Superior temporal gyrus (tissue), 1 donor: ENCODE measurements around the gene SIX2.

Experiments
- DNase-seq: peaks from one replicate; pipeline ENCODE4 v3.0.0-alpha.2; 2016; ENCODE audit errors: extremely low spot score

Gene SIX2

DNA sequence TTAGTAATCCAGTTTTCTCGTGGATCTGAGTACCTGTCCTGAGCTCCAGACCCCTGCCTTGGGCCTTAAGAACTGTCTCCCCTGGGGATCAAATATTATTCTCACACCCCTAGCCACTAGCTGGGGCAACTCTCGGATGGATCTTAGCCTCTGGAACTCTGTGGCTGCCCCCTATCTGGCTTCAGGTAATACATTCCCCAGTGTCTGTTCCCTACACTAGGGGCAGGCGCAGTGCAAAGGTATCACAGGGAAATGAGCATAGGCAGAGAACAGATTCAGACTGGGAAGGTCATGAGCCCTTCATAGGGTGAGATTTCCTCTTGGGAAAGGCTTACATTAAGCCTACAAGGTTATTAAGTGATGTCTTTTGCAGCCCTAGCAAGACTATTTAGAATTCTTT is 11.2 kb upstream of the SIX2 start:
- DNase-seq, result no peak

DNA sequence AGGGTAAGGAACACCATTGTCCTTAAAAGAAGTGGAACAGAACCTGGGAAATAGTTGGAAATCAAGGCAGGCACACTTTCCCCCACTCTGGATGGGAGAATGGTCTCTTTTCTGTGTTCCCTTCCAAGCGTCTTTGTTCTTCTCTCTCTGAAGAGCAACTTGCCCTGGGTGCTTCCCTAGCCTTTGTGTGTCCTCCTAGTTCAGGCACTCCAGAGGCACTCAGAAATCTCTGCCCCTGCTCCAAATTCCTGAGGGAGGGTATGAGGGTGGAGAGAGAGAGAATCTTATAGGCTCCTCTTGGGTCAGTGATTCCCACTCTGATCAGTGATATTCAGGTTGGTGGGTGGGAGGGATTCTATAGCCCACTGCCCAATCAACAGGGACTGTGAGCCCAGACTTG is 8.8 kb upstream of the SIX2 start:
- DNase-seq, result no peak

- DNase-seq, result no peak
Observed at GRCh38 chr2:45014831-45015230, 5.6 kb upstream of the SIX2 start.

- DNase-seq, result no peak
Observed at GRCh38 chr2:45014016-45014702, 4.9 kb upstream of the SIX2 start.

- DNase-seq, result no peak
Observed at GRCh38 chr2:45013229-45014015, 4.2 kb upstream of the SIX2 start.

DNA sequence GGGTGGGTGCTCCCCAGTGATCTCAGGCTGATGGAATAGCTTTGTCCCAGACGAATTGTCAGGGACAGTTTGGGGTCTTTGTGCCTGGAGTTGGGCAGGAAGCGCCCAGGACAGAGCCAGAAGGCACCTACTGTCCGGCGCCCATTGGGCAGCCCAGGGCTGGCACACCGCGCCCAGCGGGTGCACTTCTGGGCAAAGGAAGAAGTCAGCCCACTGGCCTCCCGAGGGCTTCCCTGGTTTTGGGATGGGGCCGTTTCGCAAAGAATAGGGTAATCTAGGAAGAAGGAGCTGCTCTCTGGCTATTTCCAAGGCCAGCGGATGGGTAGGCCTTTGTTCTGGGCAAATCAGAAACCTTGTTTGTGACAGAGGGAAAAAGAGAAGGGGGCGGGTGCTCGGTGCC is 3.5 kb upstream of the SIX2 start:
- DNase-seq, result no peak

GRCh38 chr2:45011621-45012602 is 2.7 kb upstream of the SIX2 start:
- no peak for DNase-seq

- DNase-seq, result no peak
Observed at GRCh38 chr2:45011121-45011520, 1.9 kb upstream of the SIX2 start.

DNA sequence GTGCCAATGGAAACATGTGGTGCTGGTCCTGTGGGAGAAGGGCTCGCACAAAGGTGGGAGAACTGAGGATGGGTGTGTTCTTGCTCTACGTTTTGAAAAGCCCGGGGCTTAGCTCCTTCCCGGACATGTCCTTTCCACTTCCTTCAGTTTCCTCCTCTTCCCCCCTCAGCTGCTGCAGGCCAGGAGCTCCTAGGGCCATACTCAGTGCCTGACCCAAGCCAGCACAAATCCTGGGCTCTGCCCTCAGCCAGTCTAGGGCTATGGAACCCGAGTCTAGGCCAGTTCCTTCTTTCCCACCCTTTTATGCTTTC is 1.4 kb upstream of the SIX2 start:
- no peak for DNase-seq

DNA sequence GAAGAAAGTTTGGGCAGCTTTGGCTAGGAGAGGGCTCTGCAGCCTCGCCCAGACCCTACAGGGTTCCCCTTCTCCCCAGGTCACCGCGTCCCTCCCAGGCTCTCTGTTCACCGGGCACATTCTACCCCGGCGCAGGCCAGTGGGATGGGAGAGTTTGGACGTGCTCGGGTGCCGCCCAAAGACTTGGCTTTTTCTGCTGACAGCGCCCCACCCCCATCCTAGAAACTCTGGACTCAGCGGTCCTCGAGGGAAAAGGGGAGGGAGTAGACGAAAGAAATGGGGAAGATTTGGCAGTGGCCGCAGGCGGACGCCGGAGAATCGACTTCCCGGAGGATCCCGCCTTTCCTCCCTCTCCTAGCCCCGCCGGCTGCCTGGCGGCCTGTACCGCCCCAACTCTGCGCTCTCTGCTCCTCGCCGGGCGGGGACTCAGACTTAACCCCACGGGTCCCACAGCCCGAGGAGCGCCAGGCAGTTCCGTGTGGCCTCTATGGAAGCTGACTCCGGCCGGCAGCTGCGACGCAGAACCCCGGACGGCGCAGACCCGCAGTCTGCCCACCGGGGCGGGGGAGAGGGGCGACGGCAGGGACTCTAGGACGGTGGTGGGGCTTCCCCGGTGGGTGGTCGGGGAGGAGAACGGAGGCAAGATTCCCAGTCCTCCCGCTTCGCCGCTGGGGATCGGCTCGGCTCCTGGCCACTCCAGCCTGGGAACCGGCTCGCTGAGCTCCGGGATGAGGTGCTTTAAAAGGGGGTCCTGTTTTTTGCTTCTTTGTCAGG is 863 bp upstream of the SIX2 start:
- DNase-seq, result no peak

GRCh38 chr2:45008296-45009129 is 739 bp downstream of the SIX2 start:
- DNase-seq, result no peak

GRCh38 chr2:45007961-45008295 is 1.3 kb downstream of the SIX2 start:
- no peak for DNase-seq

- no peak for DNase-seq
Observed at GRCh38 chr2:45006942-45007287, 2.3 kb downstream of the SIX2 start.

DNA sequence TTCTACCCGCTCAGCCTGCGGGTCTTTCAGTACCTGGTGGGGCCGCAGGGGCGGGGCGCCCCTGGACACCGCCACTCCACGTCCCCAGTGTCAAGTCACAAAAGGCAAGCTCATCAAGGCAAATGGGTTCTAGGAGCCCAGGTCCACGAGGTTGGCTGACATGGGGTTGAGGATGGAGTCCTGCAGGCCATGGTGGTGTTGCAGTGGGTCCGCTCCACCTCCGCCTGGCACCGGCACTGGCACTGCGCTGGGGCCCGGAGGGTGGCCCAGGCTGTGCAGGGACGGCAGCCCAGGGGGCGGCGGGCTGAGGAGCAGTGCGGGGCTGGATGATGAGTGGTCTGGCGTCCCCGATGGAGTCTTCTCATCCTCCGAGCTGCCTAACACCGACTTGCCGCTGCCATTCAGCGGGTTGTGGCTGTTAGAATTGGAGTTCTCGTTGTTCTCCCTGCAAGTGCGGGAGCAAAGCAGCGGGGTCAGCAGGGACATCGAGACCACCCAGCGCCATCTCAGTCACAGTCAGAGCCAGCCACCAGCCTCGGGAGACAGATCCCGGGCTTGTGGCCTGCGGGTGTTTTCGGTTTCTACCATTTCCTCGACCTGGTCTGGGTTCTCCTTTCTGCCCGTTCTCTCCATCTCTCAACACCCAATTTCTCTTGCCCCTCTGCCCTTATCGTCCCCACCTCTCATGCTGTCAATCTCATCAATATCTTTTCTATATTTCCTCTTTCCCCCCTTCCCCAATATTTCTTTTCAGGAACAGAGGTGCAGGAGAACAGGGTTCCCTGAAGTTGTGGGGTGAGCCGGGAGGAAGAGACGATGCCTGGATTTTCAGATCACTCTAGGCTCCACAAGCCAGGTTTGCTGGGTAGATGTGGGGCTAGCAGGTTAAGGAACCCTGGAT is 3.0 kb downstream of the SIX2 start:
- no peak for DNase-seq

- no peak for DNase-seq
Observed at GRCh38 chr2:45005261-45006002, 3.8 kb downstream of the SIX2 start.

DNA sequence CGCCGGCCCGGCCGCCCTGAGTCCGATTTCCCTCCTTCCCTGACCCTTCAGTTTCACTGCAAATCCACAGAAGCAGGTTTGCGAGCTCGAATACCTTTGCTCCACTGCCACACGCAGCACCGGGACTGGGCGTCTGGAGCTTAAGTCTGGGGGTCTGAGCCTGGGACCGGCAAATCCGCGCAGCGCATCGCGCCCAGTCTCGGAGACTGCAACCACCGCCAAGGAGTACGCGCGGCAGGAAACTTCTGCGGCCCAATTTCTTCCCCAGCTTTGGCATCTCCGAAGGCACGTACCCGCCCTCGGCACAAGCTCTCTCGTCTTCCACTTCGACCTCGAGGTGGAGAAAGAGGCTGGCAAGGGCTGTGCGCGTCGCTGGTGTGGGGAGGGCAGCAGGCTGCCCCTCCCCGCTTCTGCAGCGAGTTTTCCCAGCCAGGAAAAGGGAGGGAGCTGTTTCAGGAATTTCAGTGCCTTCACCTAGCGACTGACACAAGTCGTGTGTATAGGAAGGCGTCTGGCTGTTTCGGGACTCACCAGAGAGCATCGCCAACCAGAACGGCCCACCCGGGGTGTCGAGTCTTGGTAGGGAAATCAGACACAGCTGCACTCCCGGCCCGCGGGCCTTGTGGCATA is 4.6 kb downstream of the SIX2 start:
- no peak for DNase-seq

- no peak for DNase-seq
Observed at GRCh38 chr2:45003579-45004551, 5.4 kb downstream of the SIX2 start.

GRCh38 chr2:45002686-45003085 is 6.6 kb downstream of the SIX2 start:
- no peak for DNase-seq
